DND-41 (cell line): ENCODE measurements around the gene DNAH1.

Experiments
- CTCF ChIP-seq: IDR thresholded peaks from 2 replicates; pipeline ENCODE4 v1.5.1; 2012; ENCODE audit warnings: borderline replicate concordance, low read length, moderate library complexity, mild to moderate bottlenecking; ENCODE audit not compliant: poor library complexity, severe bottlenecking; ENCODE audit errors: extremely low read depth
- EZH2 ChIP-seq: IDR thresholded peaks from 3 replicates; pipeline ENCODE4 v1.6.1; 2012; ENCODE audit warnings: borderline replicate concordance, low read depth, mild to moderate bottlenecking, moderate library complexity, low read length, inconsistent platforms; ENCODE audit not compliant: severe bottlenecking

- TF ChIP-seq CTCF (no peak), EZH2 (no peak)
These were observed 28.0 kb downstream of the DNAH1 start for GRCh38 chr3:52343946-52344600.
